NB4 (cell line): ENCODE measurements around the gene MACO1.

Source experiments
- DNase-seq: peaks from one replicate; pipeline ENCODE4 v3.0.0; 2010; ENCODE audit warnings: low read depth
- H3K4me3 ChIP-seq: one replicate; pipeline ENCODE4 v1.5.1; 2011; ENCODE audit warnings: mild to moderate bottlenecking, low read depth, low read length, moderate library complexity
- CTCF ChIP-seq: IDR thresholded peaks from one replicate; pipeline ENCODE4 v1.5.1; 2012; ENCODE audit warnings: low read depth, low read length
- MAX ChIP-seq: IDR thresholded peaks from 2 replicates; pipeline ENCODE4 v1.6.1; 2011; ENCODE audit warnings: low read depth, low read length
- MYC ChIP-seq: IDR thresholded peaks from 2 replicates; pipeline ENCODE4 v1.6.1; 2011; ENCODE audit warnings: low read depth, low read length
- POLR2A ChIP-seq: IDR thresholded peaks from 2 replicates; pipeline ENCODE4 v1.6.1; 2011; ENCODE audit warnings: mild to moderate bottlenecking; ENCODE audit not compliant: insufficient read length; ENCODE audit errors: extremely low read depth

The MACO1 gene

GRCh38 chr1:25531082-25531461 is 100.4 kb downstream of the MACO1 start:
- TF ChIP-seq MAX (no peak), MYC (no peak), CTCF (no peak), POLR2A (no peak)

GRCh38 chr1:25532970-25533369 is 102.3 kb downstream of the MACO1 start:
- TF ChIP-seq CTCF (no peak), POLR2A (no peak), MYC (no peak), MAX (no peak)
- no peak for DNase-seq
- H3K4me3 ChIP-seq, result no peak overlapping the region

More at GRCh38 chr1:25531082-25531461, 100.4 kb downstream of the MACO1 start:
- DNase-seq, result no peak
- H3K4me3 ChIP-seq, result no peak overlapping the region

GRCh38 chr1:25533775-25534409 is 103.2 kb downstream of the MACO1 start:
- DNase-seq, result no peak
- H3K4me3 ChIP-seq, result no peak overlapping the region
- TF ChIP-seq MAX (no peak), CTCF (no peak), POLR2A (no peak), MYC (no peak)

GRCh38 chr1:25534410-25534788 is 103.7 kb downstream of the MACO1 start:
- H3K4me3 ChIP-seq, result no peak overlapping the region
- DNase-seq, result no peak
- TF ChIP-seq MAX, result no peak
- TF ChIP-seq CTCF, result no peak
- TF ChIP-seq MYC, result no peak
- no peak for TF ChIP-seq POLR2A

GRCh38 chr1:25536124-25536523 is 105.4 kb downstream of the MACO1 start:
- no peak for DNase-seq
- TF ChIP-seq POLR2A, result no peak
- TF ChIP-seq MYC, result no peak
- no peak for TF ChIP-seq MAX
- TF ChIP-seq CTCF, result no peak
- H3K4me3 ChIP-seq, result no peak overlapping the region
